WI38 (cell line): ENCODE measurements around the gene ERCC6L2.

Source experiments
- H3K4me3 ChIP-seq: 2 replicates; pipeline ENCODE4 v1.5.1; 2011; ENCODE audit warnings: low read depth, mild to moderate bottlenecking, control low read depth, low read length
- TF ChIP-seq, protein P1 (sequence below): IDR thresholded peaks from 2 replicates; pipeline ENCODE4 v1.5.1; 2012; ENCODE audit warnings: low read depth, mild to moderate bottlenecking, control low read depth, low read length

Gene ERCC6L2

GRCh38 chr9:95974389-95974788 lies 98.9 kb downstream of the ERCC6L2 start:
- no peak overlapping the region for H3K4me3 ChIP-seq
- TF ChIP-seq, protein P1, sequence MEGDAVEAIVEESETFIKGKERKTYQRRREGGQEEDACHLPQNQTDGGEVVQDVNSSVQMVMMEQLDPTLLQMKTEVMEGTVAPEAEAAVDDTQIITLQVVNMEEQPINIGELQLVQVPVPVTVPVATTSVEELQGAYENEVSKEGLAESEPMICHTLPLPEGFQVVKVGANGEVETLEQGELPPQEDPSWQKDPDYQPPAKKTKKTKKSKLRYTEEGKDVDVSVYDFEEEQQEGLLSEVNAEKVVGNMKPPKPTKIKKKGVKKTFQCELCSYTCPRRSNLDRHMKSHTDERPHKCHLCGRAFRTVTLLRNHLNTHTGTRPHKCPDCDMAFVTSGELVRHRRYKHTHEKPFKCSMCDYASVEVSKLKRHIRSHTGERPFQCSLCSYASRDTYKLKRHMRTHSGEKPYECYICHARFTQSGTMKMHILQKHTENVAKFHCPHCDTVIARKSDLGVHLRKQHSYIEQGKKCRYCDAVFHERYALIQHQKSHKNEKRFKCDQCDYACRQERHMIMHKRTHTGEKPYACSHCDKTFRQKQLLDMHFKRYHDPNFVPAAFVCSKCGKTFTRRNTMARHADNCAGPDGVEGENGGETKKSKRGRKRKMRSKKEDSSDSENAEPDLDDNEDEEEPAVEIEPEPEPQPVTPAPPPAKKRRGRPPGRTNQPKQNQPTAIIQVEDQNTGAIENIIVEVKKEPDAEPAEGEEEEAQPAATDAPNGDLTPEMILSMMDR: no peak

DNA sequence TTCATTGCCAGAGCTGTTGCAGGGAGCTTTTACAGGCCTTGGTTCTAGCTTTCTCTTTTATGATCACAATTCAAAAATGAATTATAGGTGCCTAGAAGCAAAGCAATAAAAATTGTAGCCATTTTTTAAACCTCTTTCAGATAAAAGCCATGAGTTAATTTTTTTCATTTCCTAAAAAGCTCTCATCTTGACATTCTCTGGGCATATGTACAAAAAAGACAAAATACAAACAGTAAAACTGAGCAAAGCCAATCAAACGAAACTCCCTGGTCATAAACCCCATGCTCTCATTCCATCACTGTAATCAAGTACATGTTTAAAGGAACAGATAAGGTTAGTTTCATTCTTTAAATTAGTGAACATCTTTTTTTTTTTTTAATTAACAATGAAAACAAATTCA lies 101.9 kb downstream of the ERCC6L2 start:
- TF ChIP-seq, protein P1: no peak
- no peak overlapping the region for H3K4me3 ChIP-seq

DNA sequence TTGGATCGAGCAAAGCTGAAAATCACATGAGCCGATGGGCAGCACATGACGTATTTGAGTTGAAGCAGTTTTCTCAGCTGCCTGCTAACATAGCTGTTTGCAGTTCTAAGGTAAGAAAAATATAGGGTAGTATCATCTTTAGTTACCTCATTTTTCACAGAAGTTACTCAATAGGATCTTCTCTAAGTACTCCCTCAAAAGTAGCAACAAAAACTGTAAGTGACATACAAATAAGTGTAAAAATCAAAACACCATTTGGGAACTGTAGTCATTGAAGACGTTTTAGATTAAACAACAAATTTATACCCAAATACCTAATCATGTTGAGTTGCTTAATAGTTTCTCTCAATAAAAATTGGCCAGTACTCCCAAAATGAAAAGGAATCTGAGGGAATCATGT lies 102.6 kb downstream of the ERCC6L2 start:
- TF ChIP-seq, protein P1: no peak
- H3K4me3 ChIP-seq: no peak overlapping the region

GRCh38 chr9:95979446-95979845 lies 104.0 kb downstream of the ERCC6L2 start:
- TF ChIP-seq, protein P1: no peak
- H3K4me3 ChIP-seq: no peak overlapping the region

DNA sequence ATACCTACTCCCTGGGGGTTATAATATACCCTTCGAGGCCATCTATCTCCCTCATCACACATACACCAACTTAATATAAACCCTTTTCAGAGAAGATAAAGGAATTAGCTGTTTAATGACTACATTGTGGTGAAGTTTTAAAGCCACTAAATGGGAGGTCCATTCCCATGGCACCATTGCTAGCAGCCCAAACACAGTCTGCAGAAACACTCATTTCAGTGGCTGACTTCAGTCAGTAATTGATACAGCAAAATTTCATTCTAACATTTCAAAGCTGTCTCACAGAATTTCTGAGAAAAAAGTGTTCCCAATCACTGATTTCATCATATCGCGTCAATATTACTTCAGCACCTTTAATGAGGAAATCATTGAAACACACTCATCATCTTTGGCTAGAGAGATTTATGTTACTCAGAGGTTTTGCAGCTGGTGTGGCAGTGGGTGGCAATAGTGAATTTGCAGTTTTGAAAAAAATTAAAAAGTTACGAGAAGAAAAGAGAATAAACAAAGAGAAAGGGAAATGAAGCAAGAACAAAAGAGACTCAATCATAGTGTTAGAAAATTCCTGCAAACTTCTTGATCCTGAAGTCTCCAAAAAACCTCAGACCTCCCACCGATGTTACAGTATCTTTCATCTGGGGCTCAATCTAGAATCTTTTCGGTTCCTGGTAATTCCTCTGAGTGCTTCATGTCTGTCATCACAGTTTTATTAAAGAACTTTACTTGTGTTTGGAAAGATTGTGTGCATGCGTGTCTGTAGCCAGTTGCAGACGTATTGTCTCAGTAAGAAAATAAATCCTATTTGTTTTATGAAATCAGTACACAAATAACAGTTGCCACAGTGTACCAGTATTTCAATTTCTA lies 105.0 kb downstream of the ERCC6L2 start:
- TF ChIP-seq, protein P1: no peak
- H3K4me3 ChIP-seq: no peak overlapping the region

DNA sequence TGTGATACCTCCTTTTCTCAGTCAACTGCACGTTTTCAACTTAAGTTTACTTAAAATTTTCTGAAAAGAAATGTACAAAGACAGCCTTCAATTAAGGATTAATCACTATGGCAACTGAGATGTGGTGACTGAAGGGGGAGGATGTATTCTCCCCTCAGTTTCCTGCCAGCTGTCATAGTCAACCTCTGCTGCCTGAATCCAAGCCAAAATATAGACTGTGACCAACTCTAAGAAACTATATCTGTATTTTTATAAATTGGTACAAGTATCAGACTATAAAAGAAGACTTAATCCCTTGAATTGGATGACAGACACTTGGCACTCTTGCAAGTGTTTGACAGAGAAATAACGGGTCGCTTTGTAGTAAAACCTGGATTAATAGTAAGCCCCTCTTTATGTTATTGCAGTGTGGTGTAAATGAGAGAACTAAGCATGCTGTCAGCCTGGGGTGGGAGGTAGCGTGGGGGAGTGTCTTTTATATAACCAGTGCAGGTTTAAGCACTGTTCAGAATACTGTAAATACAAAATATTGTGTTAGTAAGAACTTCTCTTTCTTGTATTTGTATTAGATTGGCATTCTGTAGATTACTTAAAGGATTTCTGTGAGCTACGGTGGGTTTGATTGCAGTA lies 106.4 kb downstream of the ERCC6L2 start:
- TF ChIP-seq, protein P1: no peak

GRCh38 chr9:95985440-95986055 lies 110.1 kb downstream of the ERCC6L2 start:
- TF ChIP-seq, protein P1: no peak
- H3K4me3 ChIP-seq: no peak overlapping the region

More for the DNA sequence above, 106.4 kb downstream of the ERCC6L2 start:
- H3K4me3 ChIP-seq: no peak overlapping the region
